ENCODE measurements around the gene IGF2. TPM values are rescaled to one million over a fixed set of nuclear protein-coding genes. Genes with fewer than 3 reads are reported as not detected.

Gene IGF2
- total RNA-seq, 4 donors from 2014 or later, result 3.2 to 9.7 (median 5.6) TPM

GRCh38 chr11:2131371-2132236 lies 7.6 kb downstream of the IGF2 start:
- no peak overlapping the region for H3K4me3 ChIP-seq
- H3K27me3 ChIP-seq, result peaks cover 89% of the 10 kb centered on the region
- WGBS, result 85% methylated on average over 21 of the region's 28 CpGs
- H3K27ac ChIP-seq, result no peak overlapping the region
- TF ChIP-seq, protein P1, sequence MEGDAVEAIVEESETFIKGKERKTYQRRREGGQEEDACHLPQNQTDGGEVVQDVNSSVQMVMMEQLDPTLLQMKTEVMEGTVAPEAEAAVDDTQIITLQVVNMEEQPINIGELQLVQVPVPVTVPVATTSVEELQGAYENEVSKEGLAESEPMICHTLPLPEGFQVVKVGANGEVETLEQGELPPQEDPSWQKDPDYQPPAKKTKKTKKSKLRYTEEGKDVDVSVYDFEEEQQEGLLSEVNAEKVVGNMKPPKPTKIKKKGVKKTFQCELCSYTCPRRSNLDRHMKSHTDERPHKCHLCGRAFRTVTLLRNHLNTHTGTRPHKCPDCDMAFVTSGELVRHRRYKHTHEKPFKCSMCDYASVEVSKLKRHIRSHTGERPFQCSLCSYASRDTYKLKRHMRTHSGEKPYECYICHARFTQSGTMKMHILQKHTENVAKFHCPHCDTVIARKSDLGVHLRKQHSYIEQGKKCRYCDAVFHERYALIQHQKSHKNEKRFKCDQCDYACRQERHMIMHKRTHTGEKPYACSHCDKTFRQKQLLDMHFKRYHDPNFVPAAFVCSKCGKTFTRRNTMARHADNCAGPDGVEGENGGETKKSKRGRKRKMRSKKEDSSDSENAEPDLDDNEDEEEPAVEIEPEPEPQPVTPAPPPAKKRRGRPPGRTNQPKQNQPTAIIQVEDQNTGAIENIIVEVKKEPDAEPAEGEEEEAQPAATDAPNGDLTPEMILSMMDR (IDR thresholded peaks at IDR 0.05), result no peak
- no peak for TF ChIP-seq POLR2A (IDR thresholded peaks at IDR 0.05)
- no peak for TF ChIP-seq POLR2AphosphoS5 (IDR thresholded peaks at IDR 0.05)
- TF ChIP-seq EP300 (IDR thresholded peaks at IDR 0.05), result no peak
- DNase-seq (ENCODE audit: low spot score in 2 of 2), result no peak
- no peaks in the 10 kb centered on the region for H3K9me3 ChIP-seq
- H3K4me1 ChIP-seq, result peaks cover under 1% of the 10 kb centered on the region
- H3K36me3 ChIP-seq, result no peaks in the 10 kb centered on the region

GRCh38 chr11:2130881-2131352 lies 8.3 kb downstream of the IGF2 start:
- Histone ChIP-seq H3K27me3 (peaks cover 82% of the 10 kb centered on the region), H3K4me1 (no peaks in the 10 kb centered on the region), H3K4me3 (no peak overlapping the region), H3K27ac (no peak overlapping the region), H3K36me3 (no peaks in the 10 kb centered on the region), H3K9me3 (no peaks in the 10 kb centered on the region)
- no peak for TF ChIP-seq EP300 (IDR thresholded peaks at IDR 0.05)
- no peak for TF ChIP-seq POLR2A (IDR thresholded peaks at IDR 0.05)
- TF ChIP-seq, protein P1 (IDR thresholded peaks at IDR 0.05), result no peak
- WGBS, result 86% methylated on average over 14 of the region's 18 CpGs
- DNase-seq (ENCODE audit: low spot score in 2 of 2), result no peak

DNA sequence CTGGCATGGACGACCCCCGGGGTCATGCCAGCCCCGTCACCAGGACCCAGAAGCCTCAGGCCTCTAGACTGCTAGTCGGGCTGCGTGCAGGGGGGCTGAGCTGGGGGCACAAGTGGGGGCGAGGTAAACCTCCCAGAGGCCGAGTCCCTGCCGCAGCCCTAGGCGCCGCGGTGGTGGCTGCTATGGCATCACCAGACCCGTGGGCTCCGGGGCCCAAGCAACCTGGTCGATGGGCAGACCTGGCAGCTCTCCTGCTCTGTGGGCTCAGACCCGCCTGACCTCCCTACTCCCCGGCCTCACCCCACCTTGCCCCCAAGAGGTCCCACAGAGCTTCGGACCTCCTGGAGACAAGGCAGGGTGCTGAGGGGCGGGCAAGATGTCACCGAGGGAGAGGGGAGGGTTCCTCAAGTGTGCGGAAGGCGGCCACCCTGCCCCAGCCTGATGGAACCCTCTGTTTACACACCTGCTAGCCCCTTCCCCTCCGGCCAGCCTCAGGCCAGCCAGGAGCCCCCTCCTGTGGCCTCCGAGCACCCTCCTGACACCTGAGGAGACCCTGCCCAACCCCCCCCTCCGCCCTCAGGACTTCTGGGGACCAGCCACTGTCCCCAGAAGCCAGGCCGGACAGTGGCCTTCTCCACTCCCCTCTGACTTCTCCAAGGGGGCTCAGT lies 9.4 kb downstream of the IGF2 start:
- Histone ChIP-seq H3K9me3 (no peaks in the 10 kb centered on the region), H3K4me1 (no peaks in the 10 kb centered on the region), H3K27me3 (peaks cover 71% of the 10 kb centered on the region), H3K27ac (no peak overlapping the region), H3K36me3 (no peaks in the 10 kb centered on the region), H3K4me3 (no peak overlapping the region)
- no peak for TF ChIP-seq EP300 (IDR thresholded peaks at IDR 0.05)
- TF ChIP-seq, protein P1 (IDR thresholded peaks at IDR 0.05), result no peak
- TF ChIP-seq POLR2A (IDR thresholded peaks at IDR 0.05), result no peak
- no peak for TF ChIP-seq POLR2AphosphoS5 (IDR thresholded peaks at IDR 0.05)
- DNase-seq (ENCODE audit: low spot score in 2 of 2), result no peak
- 84% methylated on average over 9 of the region's 25 CpGs for WGBS

- Histone ChIP-seq H3K4me3 (no peak overlapping the region), H3K27me3 (peaks cover 70% of the 10 kb centered on the region), H3K9me3 (no peaks in the 10 kb centered on the region), H3K27ac (no peak overlapping the region), H3K4me1 (no peaks in the 10 kb centered on the region), H3K36me3 (no peaks in the 10 kb centered on the region)
- TF ChIP-seq, protein P1 (IDR thresholded peaks at IDR 0.05), result no peak
- TF ChIP-seq EP300 (IDR thresholded peaks at IDR 0.05), result no peak
- no peak for DNase-seq (ENCODE audit: low spot score in 2 of 2)
- WGBS, result 84% methylated on average over 12 of the region's 17 CpGs
Observed at GRCh38 chr11:2129308-2129698, 9.9 kb downstream of the IGF2 start.
